K562 (cell line): Measurements from ENCODE around the gene DPM2. TPM values are rescaled to one million over a fixed set of nuclear protein-coding genes. Genes with fewer than 3 reads are reported as not detected.

Experiments
- CEBPZ ChIP-seq: fragments of 150-350 bp; IDR thresholded peaks from 2 replicates; pipeline ENCODE4 v1.6.1; 2014; ENCODE audit warnings: low read depth, mild to moderate bottlenecking, low read length, borderline replicate concordance
- CHCHD3 ChIP-seq: fragments of 250-450 bp; sonication (Bioruptor Pico); IDR thresholded peaks from 2 replicates; pipeline ENCODE4 v2.1.2; 2022; ENCODE audit warnings: mild to moderate bottlenecking
- CUX1 ChIP-seq: fragments of 200-800 bp; sonication (Bioruptor generic); IDR thresholded peaks from 2 replicates; pipeline ENCODE4 v1.6.1; 2016; ENCODE audit warnings: missing genetic modification characterization, missing compliant biosample characterization
- DIDO1 ChIP-seq: fragments of 450-650 bp; IDR thresholded peaks from 2 replicates; pipeline ENCODE4 v1.6.1; 2016; ENCODE audit warnings: low read depth, missing biosample characterization, missing genetic modification characterization
- OTX1 ChIP-seq: fragments of 450-650 bp; formaldehyde crosslinking; IDR thresholded peaks from 2 replicates; pipeline ENCODE4 v1.4.0; 2022; ENCODE audit warnings: mild to moderate bottlenecking
- POLR2AphosphoS5 ChIP-seq: IDR thresholded peaks from 2 replicates; pipeline ENCODE4 v1.6.1; 2011; ENCODE audit warnings: mild to moderate bottlenecking, low read depth, low read length, moderate library complexity; ENCODE audit not compliant: control insufficient read depth, insufficient read depth
- RBM14 ChIP-seq: fragments of 200-400 bp; formaldehyde crosslinking; IDR thresholded peaks from 2 replicates; pipeline ENCODE4 v1.6.1; 2018; ENCODE audit warnings: low read depth, mild to moderate bottlenecking, low read length, moderate library complexity, borderline replicate concordance; ENCODE audit not compliant: insufficient read depth
- RBM17 ChIP-seq: fragments of 200-400 bp; formaldehyde crosslinking; IDR thresholded peaks from 2 replicates; pipeline ENCODE4 v1.6.1; 2017; ENCODE audit warnings: low read depth, mild to moderate bottlenecking, low read length, borderline replicate concordance
- RHOXF2B ChIP-seq: fragments of 250-450 bp; sonication (Bioruptor Pico); conservative IDR thresholded peaks from 2 replicates; pipeline ENCODE4 v1.5.1; 2021
- SMC3 ChIP-seq: conservative IDR thresholded peaks from 2 replicates; pipeline ENCODE4 v1.6.1; 2011; ENCODE audit warnings: low read depth, low read length, improper control_type of control experiment; ENCODE audit not compliant: insufficient read depth
- SNIP1 ChIP-seq: fragments of 450-650 bp; IDR thresholded peaks from 2 replicates; pipeline ENCODE4 v1.7.1; 2017; ENCODE audit warnings: low read depth, mild to moderate bottlenecking
- SRSF1 ChIP-seq: fragments of 200-400 bp; formaldehyde crosslinking; IDR thresholded peaks from 2 replicates; pipeline ENCODE4 v1.6.1; 2017; ENCODE audit warnings: mild to moderate bottlenecking, low read depth, low read length, moderate library complexity
- TARDBP ChIP-seq: fragments of 450-650 bp; IDR thresholded peaks from 2 replicates; pipeline ENCODE4 v1.6.1; 2016
- XRCC5 ChIP-seq: fragments of 200-400 bp; formaldehyde crosslinking; IDR thresholded peaks from 2 replicates; pipeline ENCODE4 v1.6.1; 2017; ENCODE audit warnings: low read depth, mild to moderate bottlenecking, low read length
- ZNF197 ChIP-seq: fragments of 200-800 bp; sonication (Bioruptor generic); IDR thresholded peaks from 2 replicates; pipeline ENCODE4 v1.6.1; 2016; ENCODE audit warnings: low read depth, missing genetic modification characterization, missing compliant biosample characterization
- ZNF311 ChIP-seq: fragments of 250-450 bp; sonication (Bioruptor Pico); IDR thresholded peaks from 2 replicates; pipeline ENCODE4 v1.4.0; 2020; ENCODE audit warnings: mild to moderate bottlenecking, moderate library complexity
- ZNF398 ChIP-seq: fragments of 250-450 bp; sonication (Bioruptor Pico); IDR thresholded peaks from 2 replicates; pipeline ENCODE4 v1.8.0; 2021; ENCODE audit warnings: moderate library complexity, mild to moderate bottlenecking, inconsistent platforms
- polyA plus RNA-seq, 8 experiments: library from polyadenylated mRNA; depleted of rRNA in 4 of 8; stranded (reverse) in 5 of 8; unstranded in 3 of 8; fragments of >200 nt; fragmentation: Nextera tagmentation in 2 of 8; fragmentation: Illumina TruSeq in 1 of 8; extraction: Ambion mirVana in 2 of 8; extraction: Trizol in 1 of 8; gene quantifications; 2 replicates each; pipeline versions ENCODE4 v1.2.1 to v1.2.3, GENCODE V29; 2011 to 2014; ENCODE audit warnings: inconsistent platforms in 1 of 8, missing spikeins in 1 of 8
- total RNA-seq, 7 experiments: library from RNA; depleted of rRNA in 6 of 7; stranded (reverse); fragments of >200 nt in 6 of 7; fragmentation: Illumina TruSeq in 2 of 7; extraction: Trizol in 2 of 7; gene quantifications; 2 replicates each; pipeline versions ENCODE4 v1.2.1 to v1.2.3, GENCODE V29; 2011 to 2021; ENCODE audit warnings: low replicate concordance in 1 of 7

The DPM2 gene
- total and polyA plus RNA-seq, 9 of the 15 experiments (the other 6 are each of a cell fraction or from before 2014, with no cell fraction given): 43.5 to 126 (median 71.1) TPM

GRCh38 chr9:127977884-127978647, 40.4 kb upstream of the DPM2 start (continued):
- TF ChIP-seq CEBPZ (no peak), DIDO1 (tag) (no peak), POLR2AphosphoS5 (no peak), RBM17 (no peak), CHCHD3 (CRISPR knock-in tag) (no peak), ZNF311 (CRISPR knock-in tag) (no peak), TARDBP (no peak), OTX1 (CRISPR knock-in tag) (no peak), RHOXF2B (CRISPR knock-in tag) (no peak), CUX1 (CRISPR knock-in tag) (no peak), RBM14 (no peak), SNIP1 (no peak), XRCC5 (no peak), SRSF1 (no peak), ZNF398 (CRISPR knock-in tag) (no peak), ZNF197 (CRISPR knock-in tag) (no peak), SMC3 (no peak)
